ENCODE data around the gene CDH5.
"Not testable (repeated sequence)": the region's sequence is repeated elsewhere in the genome, so short reads cannot be mapped to it uniquely, and the experiment has no call there.

The CDH5 gene

DNA sequence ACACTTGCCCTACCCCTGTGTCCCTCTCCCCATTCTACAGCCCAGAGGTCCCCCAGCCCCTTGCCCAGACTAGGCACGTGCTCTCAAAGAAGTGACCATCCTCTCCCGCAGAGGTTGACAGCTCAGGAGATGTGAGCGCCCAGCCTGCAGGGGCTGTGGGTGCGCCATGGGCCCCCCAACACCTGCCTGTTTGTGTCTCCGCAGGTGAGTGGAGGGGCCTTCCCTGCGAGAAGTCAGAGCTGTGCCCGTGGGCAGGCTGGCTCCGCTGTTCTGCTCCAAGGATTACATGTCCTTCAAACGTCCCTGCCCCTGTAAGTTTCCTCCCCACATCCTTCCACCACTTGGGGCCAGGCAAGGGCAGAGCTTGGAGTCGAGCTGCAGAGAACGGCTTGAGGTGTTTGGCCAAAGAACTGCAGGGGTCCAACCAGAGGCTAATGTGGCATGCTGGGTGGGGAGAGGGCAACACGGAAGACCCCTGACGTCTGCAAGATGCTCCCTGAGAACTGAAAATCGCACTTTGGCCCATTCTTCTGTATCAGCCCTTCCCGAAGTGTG, 71.0 kb downstream of the CDH5 start:
- Mint-ChIP-seq H3K9me3 (no peaks in the 10 kb centered on the region), H3K27me3 (peaks cover 19% of the 10 kb centered on the region), H3K27ac (no peak overlapping the region), H3K4me3 (no peak overlapping the region), H3K4me1 (ENCODE audit: low read depth) (no peaks in the 10 kb centered on the region), H3K36me3 (ENCODE audit: low read depth) (no peaks in the 10 kb centered on the region)
- no peak for DNase-seq

DNA sequence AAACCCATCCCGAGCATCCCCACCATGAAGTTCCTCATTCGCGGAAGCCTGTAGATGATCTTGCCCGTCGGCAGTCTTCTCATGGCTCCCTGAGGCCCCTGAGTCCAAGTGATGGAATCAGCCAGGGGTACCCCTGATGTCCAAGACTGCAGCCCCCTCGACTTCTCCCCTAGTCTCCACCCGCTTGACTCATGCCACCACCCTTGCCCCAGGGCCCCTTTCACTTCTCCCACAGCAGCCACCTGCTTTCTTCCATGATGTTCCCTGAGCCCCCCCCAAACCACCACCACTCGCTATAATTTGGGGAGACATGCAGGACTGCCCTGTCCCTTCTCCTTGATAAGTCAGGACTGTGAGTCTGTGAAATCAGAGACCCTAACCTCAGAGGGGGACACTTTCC, 72.0 kb downstream of the CDH5 start:
- H3K27me3 Mint-ChIP-seq: peaks cover 11% of the 10 kb centered on the region
- no peaks in the 10 kb centered on the region for H3K36me3 Mint-ChIP-seq (ENCODE audit: low read depth)
- no peaks in the 10 kb centered on the region for H3K4me1 Mint-ChIP-seq (ENCODE audit: low read depth)
- no peak overlapping the region for H3K4me3 Mint-ChIP-seq
- H3K27ac Mint-ChIP-seq: no peak overlapping the region
- no peak for DNase-seq
- H3K9me3 Mint-ChIP-seq: no peaks in the 10 kb centered on the region

DNA sequence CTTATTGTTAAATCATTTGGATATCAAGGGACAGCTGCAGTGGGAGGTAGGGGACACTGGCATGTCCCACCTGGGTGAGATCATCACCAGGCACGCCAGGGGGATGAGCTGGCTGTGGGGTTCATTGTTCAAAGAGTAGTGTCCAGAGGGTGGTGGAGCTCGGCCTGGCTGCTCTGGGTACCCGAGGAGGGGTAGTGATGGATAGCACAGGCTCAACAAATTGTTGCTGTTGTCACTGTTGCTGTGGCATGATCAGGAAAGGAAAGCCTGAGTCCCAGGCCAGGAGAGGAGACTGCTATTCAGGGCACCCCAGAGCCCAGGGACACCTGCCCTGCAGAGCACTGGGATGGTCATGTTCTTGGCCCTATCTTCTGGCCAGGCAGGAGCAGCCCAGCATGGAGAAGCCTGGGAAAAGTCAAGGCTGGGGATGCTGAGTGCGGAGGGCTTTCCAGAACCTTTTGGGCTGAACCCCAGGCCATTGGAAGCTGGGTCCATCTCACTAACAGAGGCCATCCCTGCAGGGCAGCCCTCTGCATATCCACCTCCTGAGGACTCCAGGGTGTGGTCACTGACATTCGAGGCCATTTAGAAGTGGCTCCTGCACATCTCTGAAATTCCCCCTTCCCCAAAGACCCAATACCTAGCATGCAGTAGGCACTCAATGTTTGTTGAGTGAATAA, 72.7 kb downstream of the CDH5 start:
- DNase-seq: no peak
- Mint-ChIP-seq H3K4me1 (ENCODE audit: low read depth) (no peaks in the 10 kb centered on the region), H3K27me3 (peaks cover 13% of the 10 kb centered on the region), H3K4me3 (no peak overlapping the region), H3K27ac (no peak overlapping the region), H3K36me3 (ENCODE audit: low read depth) (no peaks in the 10 kb centered on the region), H3K9me3 (no peaks in the 10 kb centered on the region)

DNA sequence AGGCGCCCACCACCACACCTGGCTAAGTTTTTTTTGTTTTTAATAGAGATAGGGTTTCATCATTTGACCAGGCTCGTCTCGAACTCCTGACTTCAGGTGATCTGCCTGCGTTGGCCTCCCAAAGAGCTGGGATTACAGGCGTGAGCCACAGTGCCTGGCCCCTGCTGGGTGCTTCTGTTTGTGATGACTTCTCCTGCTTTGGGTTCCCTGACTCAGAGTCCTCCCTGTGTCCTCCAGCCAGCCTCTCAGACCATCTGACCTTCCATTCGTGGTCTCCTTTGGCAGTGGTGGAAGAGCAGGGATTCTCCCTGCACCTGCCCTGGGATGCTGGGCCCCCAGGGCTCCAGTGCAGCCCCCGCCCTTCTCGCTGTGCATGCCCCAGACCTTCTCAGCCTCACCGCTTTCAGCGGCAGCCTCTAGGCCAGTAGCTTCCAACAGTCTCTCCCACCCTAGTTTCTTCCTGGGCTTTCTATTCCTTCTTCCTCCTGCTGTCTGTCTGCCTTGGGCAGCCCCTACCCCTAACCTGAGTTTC, 73.8 kb downstream of the CDH5 start:
- no peaks in the 10 kb centered on the region for H3K9me3 Mint-ChIP-seq
- H3K27me3 Mint-ChIP-seq: peaks cover 15% of the 10 kb centered on the region
- H3K36me3 Mint-ChIP-seq (ENCODE audit: low read depth): no peaks in the 10 kb centered on the region
- no peak overlapping the region for H3K4me3 Mint-ChIP-seq
- H3K27ac Mint-ChIP-seq: no peak overlapping the region
- H3K4me1 Mint-ChIP-seq (ENCODE audit: low read depth): no peaks in the 10 kb centered on the region
- DNase-seq: no peak

DNA sequence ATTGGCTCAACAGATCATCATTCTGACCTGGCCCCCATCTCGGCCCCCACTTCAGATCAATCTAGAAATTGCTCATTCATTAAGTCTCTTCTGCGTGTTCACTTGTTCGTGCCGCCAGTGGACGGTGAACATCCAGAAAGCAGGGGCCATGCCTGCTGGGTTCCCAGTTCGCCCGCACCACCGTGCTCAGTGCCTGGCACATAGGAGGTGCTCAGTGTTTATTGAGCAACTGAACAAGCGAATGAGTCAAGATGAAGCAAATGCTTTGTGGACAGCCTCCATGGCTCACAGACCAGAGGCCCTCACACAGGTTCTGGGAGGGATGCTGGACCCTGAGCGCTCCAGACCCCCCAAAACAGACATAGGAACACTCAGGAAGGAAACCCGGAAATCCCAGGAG, 74.5 kb downstream of the CDH5 start:
- DNase-seq: no peak
- H3K27ac Mint-ChIP-seq: no peak overlapping the region
- H3K9me3 Mint-ChIP-seq: no peaks in the 10 kb centered on the region
- no peaks in the 10 kb centered on the region for H3K36me3 Mint-ChIP-seq (ENCODE audit: low read depth)
- H3K4me3 Mint-ChIP-seq: no peak overlapping the region
- no peaks in the 10 kb centered on the region for H3K4me1 Mint-ChIP-seq (ENCODE audit: low read depth)
- peaks cover 18% of the 10 kb centered on the region for H3K27me3 Mint-ChIP-seq

DNA sequence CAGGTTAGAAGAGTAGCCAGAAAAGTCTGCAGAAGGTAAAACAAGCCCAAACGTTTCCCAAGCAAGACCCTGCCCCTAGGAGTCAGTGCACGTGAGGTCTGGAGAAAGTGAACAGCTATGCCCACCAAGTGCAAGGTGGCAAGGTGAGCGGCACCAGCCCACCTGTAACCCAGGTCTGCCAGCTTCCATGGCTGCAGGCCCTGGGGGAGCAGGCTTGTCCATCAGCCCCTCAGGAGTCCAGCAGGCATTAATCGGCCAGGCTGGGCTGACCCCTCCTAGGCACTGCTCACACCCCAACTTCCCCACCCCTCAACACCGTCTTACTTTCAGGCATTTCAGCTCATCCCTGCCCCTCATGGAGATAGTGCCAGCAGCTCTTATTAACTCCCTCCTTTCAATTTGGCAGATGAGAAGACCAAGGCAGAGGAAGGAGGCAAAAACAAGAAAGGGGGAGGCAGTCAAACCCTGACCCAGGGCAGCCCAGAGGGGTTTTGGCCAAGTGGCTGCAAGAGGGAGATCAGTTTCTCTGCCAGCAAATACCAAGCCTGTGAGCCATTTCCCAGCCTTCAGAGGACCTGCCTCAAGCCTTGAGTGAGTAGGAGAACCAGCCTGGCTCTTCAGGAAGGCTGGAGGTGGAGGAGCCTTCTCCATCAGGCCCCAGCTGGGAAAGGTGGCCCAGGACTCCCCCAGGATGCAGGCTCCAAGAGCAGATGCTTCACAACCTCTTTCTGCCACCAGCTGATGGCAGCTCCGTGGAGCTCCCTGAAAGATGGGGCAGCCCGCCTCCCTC, 75.3 kb downstream of the CDH5 start:
- H3K4me1 Mint-ChIP-seq (ENCODE audit: low read depth): no peaks in the 10 kb centered on the region
- H3K36me3 Mint-ChIP-seq (ENCODE audit: low read depth): no peaks in the 10 kb centered on the region
- no peaks in the 10 kb centered on the region for H3K9me3 Mint-ChIP-seq
- DNase-seq: no peak
- H3K4me3 Mint-ChIP-seq: no peak overlapping the region
- H3K27ac Mint-ChIP-seq: no peak overlapping the region
- peaks cover 18% of the 10 kb centered on the region for H3K27me3 Mint-ChIP-seq

DNA sequence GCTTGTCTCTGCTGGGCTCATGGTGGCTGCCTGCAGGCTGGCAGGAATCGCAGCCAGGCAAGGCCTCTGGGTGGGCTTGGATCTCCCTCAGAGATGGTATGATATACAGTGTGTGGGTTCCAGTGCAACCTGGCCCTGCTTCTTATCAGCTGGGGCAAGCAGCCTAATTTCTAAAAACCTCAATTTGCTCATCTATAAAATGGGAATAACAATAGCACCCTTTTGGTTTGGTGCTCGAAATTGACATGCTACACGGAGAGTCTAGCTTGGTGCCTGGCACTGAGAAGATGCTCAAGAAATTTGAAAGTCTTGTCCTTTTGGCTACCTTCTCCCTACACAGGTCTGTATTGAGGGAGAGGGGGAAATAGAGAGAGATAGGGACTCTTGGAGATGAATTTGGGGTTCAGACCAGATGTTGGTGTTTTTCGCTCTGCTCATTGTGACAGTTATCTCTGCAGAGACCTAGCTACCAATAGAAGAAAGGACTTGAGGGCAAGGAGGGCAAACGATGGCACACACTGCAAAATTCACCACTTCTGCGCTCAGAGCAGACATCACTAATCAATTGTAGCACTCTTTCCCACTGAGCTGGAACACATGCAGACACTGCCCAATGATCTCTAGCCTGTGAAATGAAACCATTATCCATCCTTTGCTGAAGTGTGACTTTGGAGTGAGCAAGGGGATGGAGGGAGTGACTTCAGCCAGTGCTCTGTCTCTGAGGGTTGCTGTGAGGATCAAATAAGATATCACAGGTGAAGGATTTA, 76.2 kb downstream of the CDH5 start:
- no peaks in the 10 kb centered on the region for H3K9me3 Mint-ChIP-seq
- H3K27me3 Mint-ChIP-seq: peaks cover 18% of the 10 kb centered on the region
- no peak overlapping the region for H3K27ac Mint-ChIP-seq

DNA sequence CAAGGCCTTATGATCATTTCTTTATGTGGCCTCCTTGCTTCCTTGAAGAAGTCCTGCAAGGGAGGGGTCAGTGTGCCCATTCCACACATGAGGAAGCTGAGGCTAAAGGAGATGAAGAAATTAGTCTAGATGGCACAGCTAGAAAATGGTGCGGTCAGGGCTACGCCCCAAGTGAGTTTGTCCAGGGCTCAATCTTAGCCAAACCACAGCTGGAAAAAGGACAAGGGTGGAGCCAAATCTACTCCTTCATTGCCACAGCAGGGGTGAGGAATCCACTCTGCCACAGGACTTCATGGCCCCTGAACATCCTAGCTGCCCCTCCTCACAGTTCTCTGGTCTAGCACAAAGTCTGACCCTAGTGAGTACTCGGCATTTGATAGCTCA, 76.8 kb downstream of the CDH5 start:
- Mint-ChIP-seq H3K9me3 (no peaks in the 10 kb centered on the region), H3K27ac (no peak overlapping the region), H3K4me1 (ENCODE audit: low read depth) (no peaks in the 10 kb centered on the region), H3K36me3 (ENCODE audit: low read depth) (no peaks in the 10 kb centered on the region), H3K27me3 (peaks cover 18% of the 10 kb centered on the region), H3K4me3 (no peak overlapping the region)
- DNase-seq: no peak

More for the DNA sequence above, 76.2 kb downstream of the CDH5 start:
- no peak for DNase-seq
- Mint-ChIP-seq H3K36me3 (ENCODE audit: low read depth) (no peaks in the 10 kb centered on the region), H3K4me1 (ENCODE audit: low read depth) (no peaks in the 10 kb centered on the region), H3K4me3 (no peak overlapping the region)

DNA sequence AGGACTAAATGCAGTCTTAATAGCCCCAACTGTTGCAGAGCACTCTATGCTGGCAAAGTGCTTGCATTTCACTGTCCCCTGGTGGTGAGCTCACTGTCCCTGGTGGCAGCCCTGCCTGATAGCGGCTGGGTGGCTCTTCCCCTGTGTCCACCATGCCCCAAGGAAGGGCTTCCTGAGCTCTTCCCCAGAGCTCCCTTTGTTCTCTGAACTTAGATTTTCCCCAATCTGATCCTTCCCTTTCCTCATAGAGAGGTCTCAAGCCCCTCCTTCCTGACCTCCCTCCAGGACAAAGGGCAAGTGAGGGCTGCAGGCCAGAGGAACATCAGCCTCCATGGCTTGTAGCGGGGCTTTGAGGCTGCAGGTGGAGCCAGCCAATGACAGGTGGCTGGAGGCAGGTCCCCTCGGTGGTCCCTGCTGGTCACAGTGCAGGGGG, 77.6 kb downstream of the CDH5 start:
- Mint-ChIP-seq H3K36me3 (ENCODE audit: low read depth) (no peaks in the 10 kb centered on the region), H3K4me1 (ENCODE audit: low read depth) (no peaks in the 10 kb centered on the region), H3K9me3 (no peaks in the 10 kb centered on the region), H3K27ac (no peak overlapping the region), H3K4me3 (no peak overlapping the region), H3K27me3 (peaks cover 15% of the 10 kb centered on the region)
- no peak for DNase-seq

DNA sequence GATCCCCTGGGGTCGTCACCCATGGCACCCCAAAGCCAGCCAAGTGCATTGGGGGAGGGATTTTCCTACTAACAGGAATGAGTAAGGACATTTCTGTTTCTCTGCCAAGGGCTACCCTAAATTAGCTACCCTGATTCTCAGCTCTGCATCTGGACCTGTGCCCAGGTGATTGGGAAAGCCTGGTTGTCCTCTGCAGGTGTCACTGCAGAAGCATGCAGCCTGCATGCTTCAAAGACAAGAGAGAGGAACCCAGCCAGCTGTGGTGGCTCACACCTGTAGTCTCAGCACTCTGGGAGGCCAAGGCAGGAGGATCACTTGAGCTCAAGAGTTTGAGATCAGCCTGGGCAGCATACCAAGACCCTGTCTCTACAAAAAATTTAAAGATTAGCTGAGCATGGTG, 80.2 kb downstream of the CDH5 start:
- H3K27ac Mint-ChIP-seq: no peak overlapping the region

DNA sequence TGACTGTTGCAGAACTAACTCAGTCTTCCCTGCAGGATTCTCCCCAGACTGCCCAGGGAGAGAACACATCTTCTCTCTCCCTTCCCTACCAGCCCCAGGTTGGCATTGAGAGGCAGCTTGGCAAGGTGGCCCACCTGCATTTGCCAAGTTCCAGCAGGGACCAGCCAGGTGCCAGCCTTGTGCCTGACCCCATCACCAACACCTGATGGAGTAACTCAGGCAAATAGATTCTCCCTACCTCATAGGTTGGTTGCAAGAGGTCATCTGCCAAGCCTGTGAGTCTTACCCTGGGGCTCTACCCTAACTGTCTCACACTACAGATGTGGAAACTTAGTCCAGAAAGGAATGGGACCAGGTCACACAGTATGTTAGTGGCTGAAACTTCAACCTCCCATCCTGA, 81.0 kb downstream of the CDH5 start:
- Mint-ChIP-seq H3K4me3 (no peak overlapping the region), H3K27ac (no peak overlapping the region), H3K36me3 (ENCODE audit: low read depth) (no peaks in the 10 kb centered on the region), H3K27me3 (peaks cover 7% of the 10 kb centered on the region), H3K9me3 (no peaks in the 10 kb centered on the region), H3K4me1 (ENCODE audit: low read depth) (no peaks in the 10 kb centered on the region)
- no peak for DNase-seq

More for the DNA sequence above, 80.2 kb downstream of the CDH5 start:
- no peak for DNase-seq
- Mint-ChIP-seq H3K27me3 (peaks cover 7% of the 10 kb centered on the region), H3K36me3 (ENCODE audit: low read depth) (no peaks in the 10 kb centered on the region), H3K9me3 (no peaks in the 10 kb centered on the region), H3K4me1 (ENCODE audit: low read depth) (no peaks in the 10 kb centered on the region), H3K4me3 (no peak overlapping the region)

DNA sequence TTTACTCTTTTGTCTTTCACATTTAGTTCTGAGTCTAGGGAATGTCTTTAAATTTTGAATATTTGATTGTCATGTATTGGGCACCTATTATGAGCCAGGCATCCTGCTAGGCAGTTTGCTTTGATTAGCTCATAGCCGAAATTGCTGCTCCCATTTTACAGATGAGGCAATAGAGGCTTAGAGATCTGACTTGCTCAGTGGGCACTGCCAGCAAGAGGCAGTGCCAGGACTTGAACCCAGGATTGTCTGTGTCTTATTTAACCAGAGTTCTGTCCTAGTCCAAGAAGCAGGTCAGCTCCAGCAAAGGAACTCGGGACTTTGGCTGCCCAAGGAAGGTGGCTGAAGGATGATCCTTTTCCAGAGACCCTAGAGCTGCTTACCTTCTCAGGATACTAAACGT, 85.1 kb downstream of the CDH5 start:
- Mint-ChIP-seq H3K9me3 (no peaks in the 10 kb centered on the region), H3K4me1 (ENCODE audit: low read depth) (no peaks in the 10 kb centered on the region), H3K27me3 (no peaks in the 10 kb centered on the region), H3K27ac (no peak overlapping the region), H3K4me3 (no peak overlapping the region), H3K36me3 (ENCODE audit: low read depth) (no peaks in the 10 kb centered on the region)
- no peak for DNase-seq

DNA sequence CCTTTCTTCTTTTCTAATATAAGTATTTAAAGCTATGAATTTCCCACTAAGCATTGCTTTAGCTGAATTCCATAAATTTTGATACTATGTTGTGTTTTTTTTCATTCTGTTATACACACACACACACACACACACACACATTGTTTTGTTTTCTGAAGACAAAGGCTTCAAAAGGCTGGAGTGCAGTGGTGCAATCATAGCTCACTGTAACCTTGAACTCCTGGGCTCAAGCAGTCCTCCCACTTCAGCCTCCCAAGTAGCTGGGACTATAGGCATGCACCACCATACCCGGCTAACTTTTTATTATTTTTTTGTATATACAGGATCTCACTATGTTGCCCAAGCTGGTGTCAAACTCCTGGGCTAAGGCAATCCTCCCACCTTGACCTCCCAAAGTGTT, 86.7 kb downstream of the CDH5 start:
- not testable (repeated sequence) for H3K4me1 Mint-ChIP-seq (ENCODE audit: low read depth); H3K27me3 Mint-ChIP-seq; H3K4me3 Mint-ChIP-seq; H3K9me3 Mint-ChIP-seq; H3K27ac Mint-ChIP-seq; DNase-seq; H3K36me3 Mint-ChIP-seq (ENCODE audit: low read depth)

Measured in activated T-cell treated with anti-CD3 and anti-CD28 coated beads, Interleukin-2, amount 50 U/mL, for 24 hours (primary cell).